ENCODE data around the gene GPR31.
"Not testable (repeated sequence)": the region's sequence is repeated elsewhere in the genome, so short reads cannot be mapped to it uniquely, and the experiment has no call there.

- not testable (repeated sequence) for TF ChIP-seq POLR2A (IDR thresholded peaks at IDR 0.05); CTCF (IDR thresholded peaks at IDR 0.05 in 4 of 5, conservative IDR thresholded peaks at IDR 0.05 in 1 of 5)
These were observed 47.5 kb upstream of the GPR31 start for GRCh38 chr6:167205316-167205715.
